A673 (cell line): ENCODE measurements around the gene PARP12. TPM values are rescaled to one million over a fixed set of nuclear protein-coding genes. Genes with fewer than 3 reads are reported as not detected.

Experiments used
- BruUV-seq: library from RNA; stranded (reverse); fragments of 400-500 nt; replicated peaks from 2 replicates; lab custom pipeline; 2021; lab: Mats Ljungman, UMichigan
- CTCF ChIA-PET: fragments of 300-600 bp; sonication (Branson Sonifier 250); formaldehyde crosslinking; loops from one replicate; lab custom pipeline; 2022; ENCODE audit warnings: antibody characterized with exemption; lab: Charles Lee
- POLR2A ChIA-PET: fragments of 300-600 bp; sonication (Branson Sonifier 250); formaldehyde crosslinking; loops from one replicate; lab custom pipeline; 2022; ENCODE audit warnings: antibody characterized with exemption; ENCODE audit not compliant: low non-redundant PET; lab: Charles Lee
- DNase-seq: peaks from one replicate; pipeline ENCODE4 v3.0.0-alpha.2; 2015; ENCODE audit warnings: low spot score
- H3K27ac ChIP-seq: fragments of 200-600 bp; sonication (generic); 2 replicates; pipeline ENCODE4 v1.5.1; 2016; ENCODE audit warnings: mixed run types, low read depth, mild to moderate bottlenecking, mixed read lengths, antibody characterized with exemption, low read length; ENCODE audit not compliant: poor library complexity, severe bottlenecking
- H3K27me3 ChIP-seq: fragments of 200-600 bp; sonication (generic); replicated peaks from 2 replicates; pipeline ENCODE4 v1.6.1; 2017; ENCODE audit warnings: mixed run types, low read depth, mild to moderate bottlenecking, mixed read lengths, antibody characterized with exemption, low read length; ENCODE audit not compliant: insufficient read depth, poor library complexity
- H3K36me3 ChIP-seq: fragments of 200-600 bp; sonication (generic); 2 replicates; pipeline ENCODE4 v1.6.1; 2016; ENCODE audit warnings: mixed run types, mild to moderate bottlenecking, mixed read lengths, antibody characterized with exemption, low read length; ENCODE audit not compliant: insufficient read depth, poor library complexity, severe bottlenecking
- H3K4me1 ChIP-seq: fragments of 200-600 bp; sonication (generic); 2 replicates; pipeline ENCODE4 v1.6.1; 2017; ENCODE audit warnings: mixed run types, mild to moderate bottlenecking, mixed read lengths, antibody characterized with exemption, low read length; ENCODE audit not compliant: insufficient read depth, poor library complexity, severe bottlenecking
- H3K4me3 ChIP-seq: fragments of 200-600 bp; sonication (generic); 2 replicates; pipeline ENCODE4 v1.5.1; 2016; ENCODE audit warnings: low read depth, mixed run types, mild to moderate bottlenecking, mixed read lengths, low read length; ENCODE audit not compliant: poor library complexity, severe bottlenecking
- H3K9me3 ChIP-seq: fragments of 200-600 bp; sonication (generic); 2 replicates; pipeline ENCODE4 v1.6.1; 2016; ENCODE audit warnings: mixed run types, low read depth, mild to moderate bottlenecking, mixed read lengths, antibody characterized with exemption, low read length; ENCODE audit not compliant: poor library complexity, severe bottlenecking
- EZH2 ChIP-seq: fragments of 200-600 bp; sonication (generic); IDR thresholded peaks from 2 replicates; pipeline ENCODE4 v1.6.1; 2017; ENCODE audit warnings: borderline replicate concordance, low read depth, mild to moderate bottlenecking, mixed read lengths, antibody characterized with exemption, low read length; ENCODE audit not compliant: poor library complexity, severe bottlenecking
- intact Hi-C: fragments of 100-400 bp; cut with micrococcal nuclease; formaldehyde crosslinking; loops from one replicate; pipeline ENCODE4 v1.10.0; 2022; ENCODE audit not compliant: unreplicated experiment
- total RNA-seq: library from RNA; stranded (reverse); gene quantifications from 2 replicates; pipeline ENCODE4 v1.2.3, GENCODE V29; 2021
- TF ChIP-seq, protein P1 (sequence below): fragments of 300-800, 200-600 bp; sonication (generic); conservative IDR thresholded peaks from 2 replicates; pipeline ENCODE4 v1.5.1; 2017; ENCODE audit warnings: low read depth, mild to moderate bottlenecking, antibody characterized with exemption, low read length, moderate library complexity, mixed read lengths

PARP12 gene
- total RNA-seq, 1 experiment from 2014 or later = 17.8 TPM

DNA sequence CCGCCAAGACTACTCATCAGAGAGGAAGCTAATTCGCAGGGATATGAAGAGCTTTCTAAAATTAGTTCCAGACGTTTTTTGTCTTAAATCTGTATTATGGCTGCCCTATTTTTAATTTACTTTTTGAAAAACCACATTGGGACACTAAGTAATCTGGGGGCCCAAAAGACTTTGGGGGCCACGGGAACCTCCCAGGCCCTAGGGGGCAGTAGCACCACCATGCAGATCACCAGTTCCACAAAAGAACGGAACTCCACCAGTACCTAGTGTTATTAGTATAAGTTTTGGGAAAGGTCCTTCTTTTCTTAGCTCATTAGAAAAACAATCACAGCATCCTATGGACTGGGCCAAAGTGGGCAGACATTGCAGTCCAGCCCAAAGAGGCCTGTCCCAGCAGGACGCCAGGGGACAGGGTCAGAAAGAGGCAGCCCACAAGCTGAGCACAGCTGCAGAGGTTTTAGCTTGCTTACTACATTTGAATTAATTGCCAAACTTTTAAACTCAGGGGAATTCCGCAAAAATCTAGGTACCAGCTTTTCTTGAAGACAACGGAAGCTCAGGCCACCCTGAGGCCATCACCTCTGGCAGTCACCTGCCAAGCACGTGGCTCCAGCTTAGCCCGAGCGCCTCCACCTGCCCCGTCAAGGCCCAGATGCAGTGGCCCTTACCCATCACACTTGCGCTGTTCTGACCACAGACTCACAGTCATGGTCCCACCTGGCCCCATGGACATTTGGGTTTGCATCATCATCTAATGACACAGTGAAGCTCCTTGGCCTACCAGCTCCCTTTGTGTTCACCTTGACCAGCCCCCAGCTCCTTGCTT lies 74.8 kb downstream of the PARP12 start:
- CTCF ChIA-PET = no interaction called here
- POLR2A ChIA-PET = no interaction called here
- H3K4me1 ChIP-seq = no peaks in the 10 kb centered on the region
- DNase-seq = no peak
- H3K4me3 ChIP-seq = no peak overlapping the region
- no peaks in the 10 kb centered on the region for H3K9me3 ChIP-seq
- no peak for TF ChIP-seq EZH2
- TF ChIP-seq, protein P1, sequence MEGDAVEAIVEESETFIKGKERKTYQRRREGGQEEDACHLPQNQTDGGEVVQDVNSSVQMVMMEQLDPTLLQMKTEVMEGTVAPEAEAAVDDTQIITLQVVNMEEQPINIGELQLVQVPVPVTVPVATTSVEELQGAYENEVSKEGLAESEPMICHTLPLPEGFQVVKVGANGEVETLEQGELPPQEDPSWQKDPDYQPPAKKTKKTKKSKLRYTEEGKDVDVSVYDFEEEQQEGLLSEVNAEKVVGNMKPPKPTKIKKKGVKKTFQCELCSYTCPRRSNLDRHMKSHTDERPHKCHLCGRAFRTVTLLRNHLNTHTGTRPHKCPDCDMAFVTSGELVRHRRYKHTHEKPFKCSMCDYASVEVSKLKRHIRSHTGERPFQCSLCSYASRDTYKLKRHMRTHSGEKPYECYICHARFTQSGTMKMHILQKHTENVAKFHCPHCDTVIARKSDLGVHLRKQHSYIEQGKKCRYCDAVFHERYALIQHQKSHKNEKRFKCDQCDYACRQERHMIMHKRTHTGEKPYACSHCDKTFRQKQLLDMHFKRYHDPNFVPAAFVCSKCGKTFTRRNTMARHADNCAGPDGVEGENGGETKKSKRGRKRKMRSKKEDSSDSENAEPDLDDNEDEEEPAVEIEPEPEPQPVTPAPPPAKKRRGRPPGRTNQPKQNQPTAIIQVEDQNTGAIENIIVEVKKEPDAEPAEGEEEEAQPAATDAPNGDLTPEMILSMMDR = peak; percentile 33; the same call in 1 of the 2 replicates
- intact Hi-C loops = no loop called here
- H3K27me3 ChIP-seq = no peaks in the 10 kb centered on the region
- H3K27ac ChIP-seq = no peak overlapping the region
- no TSS peak for BruUV-seq
- no peaks in the 10 kb centered on the region for H3K36me3 ChIP-seq

DNA sequence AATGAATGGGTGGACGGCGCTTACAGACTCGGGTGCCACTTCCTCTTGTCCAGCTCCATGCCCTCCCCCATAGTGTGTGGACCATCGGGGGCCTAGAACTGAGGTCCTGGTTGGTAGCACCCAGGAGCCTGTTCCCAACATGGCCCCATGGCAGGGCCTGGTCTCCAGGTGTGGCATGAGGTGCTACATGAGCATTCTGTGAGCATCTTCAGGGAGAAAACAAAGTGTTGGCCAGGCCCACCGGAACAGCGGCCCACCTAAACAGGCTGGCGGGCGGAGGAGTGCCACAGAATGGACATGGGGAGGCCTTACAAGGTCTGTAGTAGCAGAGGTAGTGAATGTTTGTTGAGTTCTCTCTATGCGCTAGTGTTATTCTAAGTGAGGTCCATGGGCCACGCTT lies 76.9 kb downstream of the PARP12 start:
- CTCF ChIA-PET = no interaction called here

DNA sequence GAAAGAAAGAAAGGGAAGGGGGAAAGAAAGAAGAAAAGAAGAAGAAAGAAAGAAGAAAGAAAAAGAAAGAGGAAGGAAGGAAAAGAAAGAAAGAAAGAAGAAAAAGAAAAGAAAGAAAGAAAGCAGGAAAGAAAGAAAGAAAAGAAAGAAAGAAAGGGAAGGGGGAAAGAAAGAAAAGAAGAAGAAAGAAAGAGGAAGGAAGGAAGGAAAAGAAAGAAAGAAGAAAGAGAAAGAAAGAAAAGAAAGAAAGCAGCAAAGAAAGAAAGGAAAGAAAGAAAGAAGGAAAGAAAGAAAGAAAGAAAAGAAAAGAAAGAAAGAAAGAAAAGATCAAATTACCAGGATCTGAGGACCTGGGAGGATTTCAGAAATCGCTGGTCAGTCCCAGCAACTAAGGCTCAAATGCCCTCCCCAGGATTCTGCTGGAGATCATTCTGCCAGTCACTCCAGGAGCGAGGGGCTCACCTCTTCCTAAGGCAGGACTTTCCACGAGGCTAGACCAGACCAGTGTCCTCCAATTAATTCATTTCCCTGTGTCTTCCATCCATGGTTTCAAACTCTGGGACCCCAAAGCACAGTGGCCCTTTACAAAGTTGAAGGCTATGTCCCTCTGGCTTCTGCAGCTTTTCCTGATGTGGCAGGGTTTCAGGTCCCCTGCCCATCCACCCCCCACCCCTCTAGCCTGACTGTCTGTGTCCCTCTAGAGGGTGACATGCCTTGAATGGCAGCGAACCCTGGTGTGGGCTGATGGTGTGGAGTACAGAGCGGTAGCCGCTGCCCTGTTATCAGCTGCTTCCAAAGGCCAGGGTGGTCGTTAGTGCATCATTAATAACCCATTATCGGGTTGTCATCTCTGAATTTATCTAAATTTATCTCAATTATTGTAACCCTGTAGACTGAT lies 77.9 kb downstream of the PARP12 start:
- Histone ChIP-seq H3K27me3 (no peaks in the 10 kb centered on the region), H3K36me3 (no peaks in the 10 kb centered on the region), H3K4me1 (no peaks in the 10 kb centered on the region), H3K27ac (no peak overlapping the region), H3K9me3 (no peaks in the 10 kb centered on the region), H3K4me3 (no peak overlapping the region)
- DNase-seq = no peak
- intact Hi-C loops = no loop called here
- ChIA-PET POLR2A (no interaction called here), CTCF (no interaction called here)
- no TSS peak for BruUV-seq
- TF ChIP-seq EZH2 = no peak
- TF ChIP-seq, protein P1 = no peak

More for the DNA sequence above, 76.9 kb downstream of the PARP12 start:
- no peak for TF ChIP-seq EZH2
- TF ChIP-seq, protein P1 = no peak
- H3K27ac ChIP-seq = no peak overlapping the region
- H3K4me3 ChIP-seq = no peak overlapping the region
- H3K4me1 ChIP-seq = no peaks in the 10 kb centered on the region
- no peaks in the 10 kb centered on the region for H3K36me3 ChIP-seq
- intact Hi-C loops = no loop called here
- H3K9me3 ChIP-seq = no peaks in the 10 kb centered on the region
- POLR2A ChIA-PET = no interaction called here
- H3K27me3 ChIP-seq = no peaks in the 10 kb centered on the region
- no TSS peak for BruUV-seq
- no peak for DNase-seq
